Kidney capillary endothelial cell (primary cell): ENCODE results near the gene UTP20.

Experiments used
- DNase-seq: peaks from one replicate; pipeline ENCODE4 v3.0.0-alpha.2; 2018; ENCODE audit warnings: low spot score

UTP20 gene

GRCh38 chr12:101280006-101280505 is at the start of gene UTP20:
UTP20 (plus strand) TSS chr12:101280105; CDS start chr12:101280283, 178 bp downstream.
- peak; percentile 82 for DNase-seq

DNA sequence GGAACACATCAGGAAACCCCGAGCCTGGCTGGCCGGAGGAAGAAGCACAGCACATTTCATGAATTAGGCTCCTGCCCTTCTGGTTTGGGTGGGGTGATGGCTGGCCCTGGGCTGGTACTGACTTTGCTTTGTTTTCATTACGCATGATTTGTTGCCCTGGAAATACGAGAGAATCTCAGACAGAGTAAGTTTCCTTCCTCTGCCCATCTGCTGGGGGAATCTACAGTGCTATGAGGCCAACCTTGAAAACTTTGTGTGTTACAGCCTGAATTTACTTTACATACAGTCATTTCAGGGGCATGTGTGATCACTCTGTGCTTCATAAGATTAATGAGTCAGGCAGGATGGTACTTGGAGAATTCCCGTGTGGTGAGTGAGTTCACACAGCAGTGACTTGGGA is 49.4 kb upstream of the UTP20 start:
- DNase-seq: no peak

- DNase-seq: no peak
Measured at GRCh38 chr12:101231636-101232035, 48.3 kb upstream of the UTP20 start.

DNA sequence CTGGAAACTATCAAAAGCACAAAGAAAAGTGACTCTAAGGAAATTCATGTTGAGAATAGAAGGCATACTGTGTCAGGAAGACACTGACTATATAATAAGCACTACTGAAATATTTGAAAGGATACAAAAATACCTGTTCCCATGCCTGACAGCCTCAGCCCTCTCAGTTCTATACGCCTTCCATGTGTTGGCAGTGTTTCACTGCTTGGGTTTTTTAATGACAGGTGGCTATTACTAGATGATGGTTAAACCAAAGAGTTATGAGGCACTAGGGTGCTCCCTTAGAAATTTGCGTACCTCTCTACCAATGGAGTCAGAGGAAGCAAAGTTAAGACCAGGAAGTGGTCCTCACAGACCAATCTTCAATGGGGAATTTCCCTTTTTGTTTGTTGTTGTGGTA is 44.2 kb upstream of the UTP20 start:
- no peak for DNase-seq

- DNase-seq: no peak
Measured at GRCh38 chr12:101238306-101238705, 41.6 kb upstream of the UTP20 start.

GRCh38 chr12:101238800-101239329 is 41.0 kb upstream of the UTP20 start:
- DNase-seq: no peak

DNA sequence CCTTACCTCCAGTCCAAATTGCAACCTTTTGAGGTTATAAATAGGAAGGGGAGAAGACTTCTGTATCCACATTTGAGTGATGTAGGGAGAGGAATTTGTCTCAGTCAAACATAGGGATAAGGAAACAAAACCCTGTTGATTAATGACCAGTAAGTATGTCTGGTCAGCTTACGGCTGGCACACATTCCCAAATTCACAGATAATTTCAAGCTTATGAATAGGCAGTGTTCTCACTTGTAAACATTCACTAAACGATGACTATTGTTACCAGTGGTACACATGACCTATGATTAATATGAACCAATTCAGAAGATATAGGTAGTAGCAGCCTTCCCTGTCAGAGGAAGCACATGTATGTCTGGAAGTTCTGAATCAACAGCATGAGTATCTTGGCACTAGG is 36.8 kb upstream of the UTP20 start:
- no peak for DNase-seq

DNA sequence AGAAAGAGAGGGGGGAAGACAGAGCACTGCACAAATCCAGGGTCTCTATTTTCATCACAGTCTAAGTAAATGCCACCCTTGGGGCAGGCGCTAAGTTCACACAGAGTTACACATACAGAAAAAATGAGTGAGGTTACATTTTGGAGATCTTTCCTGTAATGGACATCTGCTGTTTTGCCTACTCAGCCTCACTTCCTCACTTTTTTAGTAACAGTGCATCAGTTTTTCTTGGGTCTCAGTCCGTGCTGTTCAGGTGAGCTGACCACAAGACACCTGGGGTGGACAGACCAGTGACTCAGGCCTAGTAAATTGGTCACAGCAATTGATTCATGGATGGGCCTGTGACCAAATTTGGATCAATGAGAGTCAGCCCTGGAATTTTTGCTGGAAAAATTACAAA is 36.3 kb upstream of the UTP20 start:
- DNase-seq: no peak

DNA sequence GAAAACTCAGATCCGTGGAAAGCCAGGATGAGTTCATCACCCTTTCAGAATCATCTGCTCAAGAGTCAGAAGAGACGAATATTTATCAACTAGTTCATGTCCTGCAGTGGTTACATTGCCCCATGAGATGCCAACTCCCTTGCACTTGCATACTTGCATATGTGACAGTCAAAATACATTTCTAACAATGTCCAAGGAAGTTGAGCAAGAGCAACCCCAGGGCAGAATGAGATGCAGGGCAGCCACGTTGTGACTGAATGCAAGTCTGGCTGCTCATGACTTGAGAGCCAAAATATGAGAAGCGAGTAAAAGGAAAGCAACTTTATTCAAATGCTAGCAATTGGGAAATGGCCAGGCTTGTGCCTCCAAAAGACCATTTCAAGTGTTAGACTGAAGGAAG is 23.6 kb upstream of the UTP20 start:
- DNase-seq: no peak

GRCh38 chr12:101257357-101257756 is 22.5 kb upstream of the UTP20 start:
- DNase-seq: no peak

GRCh38 chr12:101267111-101267510 is 12.8 kb upstream of the UTP20 start:
- DNase-seq: no peak

DNA sequence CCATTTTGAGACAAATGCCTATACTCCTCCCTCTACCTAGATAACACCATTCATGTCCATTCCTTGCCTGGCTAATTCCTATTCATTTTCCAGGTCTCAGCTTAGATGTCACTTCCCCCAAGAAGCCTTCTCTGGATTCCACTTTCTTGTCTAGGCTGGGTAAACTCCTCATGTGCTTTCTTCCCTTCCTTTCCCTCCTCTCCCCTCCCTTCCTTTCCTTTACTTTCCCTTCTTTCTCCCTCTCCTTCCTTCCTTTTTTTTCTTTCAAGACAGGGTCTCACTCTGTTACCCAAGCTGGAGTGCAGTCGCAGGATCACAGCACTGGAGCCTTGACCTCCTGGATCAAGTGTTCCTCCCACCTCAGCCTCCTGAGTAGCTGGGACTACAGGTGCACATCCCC is 3.5 kb upstream of the UTP20 start:
- no peak for DNase-seq

DNA sequence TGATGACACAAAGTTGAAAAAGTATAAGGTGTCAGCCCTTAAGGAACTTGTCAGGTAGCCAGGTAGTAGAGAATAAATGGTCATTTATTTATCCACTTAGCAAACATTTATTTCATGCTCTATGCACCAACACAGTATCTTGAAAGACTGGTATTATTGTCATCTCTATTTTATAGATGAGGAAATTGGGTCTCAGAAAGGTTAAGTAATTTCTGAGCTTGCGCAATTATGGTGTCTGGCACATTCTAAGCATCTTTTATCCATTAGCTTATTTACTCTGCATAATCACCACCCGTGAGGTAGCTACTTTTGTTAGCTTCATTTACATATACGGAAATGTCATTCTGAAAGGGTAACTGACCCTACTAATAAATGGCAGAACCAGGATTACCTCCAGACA is 2.5 kb upstream of the UTP20 start:
- no peak for DNase-seq

GRCh38 chr12:101287357-101287756 is 7.5 kb downstream of the UTP20 start:
- no peak for DNase-seq

DNA sequence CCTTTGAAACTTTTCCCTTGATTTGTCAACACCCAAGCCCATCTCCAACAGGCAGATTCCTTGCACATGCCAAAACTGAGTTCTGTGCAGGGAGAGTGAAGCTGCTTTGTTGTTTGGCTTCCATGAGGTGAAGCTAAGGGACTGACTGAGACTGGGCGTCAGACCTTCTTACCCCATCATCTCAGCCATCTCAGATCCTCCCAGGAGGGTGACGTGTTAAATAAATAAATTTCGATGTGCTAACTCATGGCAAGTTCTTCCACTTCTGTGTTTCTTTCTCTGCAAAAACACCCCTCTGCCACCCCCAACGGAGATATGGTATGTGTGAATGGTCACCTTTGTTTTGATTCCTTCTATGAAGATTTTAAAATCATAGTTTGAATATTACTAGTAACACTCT is 17.8 kb downstream of the UTP20 start:
- DNase-seq: no peak

DNA sequence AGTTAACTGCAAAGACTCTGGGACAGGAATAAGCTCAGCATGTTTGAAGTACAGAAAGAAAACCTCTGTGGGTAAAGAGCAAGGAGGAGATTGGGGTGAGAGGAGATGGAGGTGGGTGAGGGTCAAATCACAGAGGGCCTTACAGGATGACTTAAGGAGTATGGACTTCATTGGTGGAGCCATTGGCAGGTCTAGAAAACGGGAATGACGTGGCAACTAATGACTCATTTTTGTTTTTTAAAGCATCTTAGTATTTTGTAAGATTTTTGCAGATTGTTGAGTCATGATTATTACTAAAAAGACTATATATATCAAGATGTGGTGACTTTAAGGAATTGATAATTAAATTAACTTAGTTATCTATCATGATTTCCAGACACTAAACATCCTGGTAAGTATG is 18.5 kb downstream of the UTP20 start:
- no peak for DNase-seq

DNA sequence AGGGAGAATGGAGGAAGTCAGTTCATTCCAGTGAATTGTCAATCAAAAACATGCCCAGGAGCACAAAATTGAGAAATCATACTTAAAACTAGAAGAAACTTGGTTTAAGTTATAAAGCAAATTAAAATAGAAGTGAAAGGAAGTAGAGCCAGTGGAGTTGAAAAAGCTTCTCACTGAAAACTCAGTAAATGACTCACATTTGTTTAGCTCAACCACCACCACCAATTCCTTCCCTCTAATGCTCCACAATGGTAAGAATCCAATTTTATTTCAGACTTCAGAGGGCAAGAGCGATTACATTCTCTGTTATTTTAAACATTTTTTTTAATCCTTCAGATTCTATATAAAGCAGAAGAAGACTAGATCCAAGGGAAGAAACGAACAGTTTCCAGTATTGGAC is 19.4 kb downstream of the UTP20 start:
- no peak for DNase-seq

- no peak for DNase-seq
Measured at GRCh38 chr12:101299931-101300330, 20.0 kb downstream of the UTP20 start.

- no peak for DNase-seq
Measured at GRCh38 chr12:101302741-101303140, 22.8 kb downstream of the UTP20 start.

DNA sequence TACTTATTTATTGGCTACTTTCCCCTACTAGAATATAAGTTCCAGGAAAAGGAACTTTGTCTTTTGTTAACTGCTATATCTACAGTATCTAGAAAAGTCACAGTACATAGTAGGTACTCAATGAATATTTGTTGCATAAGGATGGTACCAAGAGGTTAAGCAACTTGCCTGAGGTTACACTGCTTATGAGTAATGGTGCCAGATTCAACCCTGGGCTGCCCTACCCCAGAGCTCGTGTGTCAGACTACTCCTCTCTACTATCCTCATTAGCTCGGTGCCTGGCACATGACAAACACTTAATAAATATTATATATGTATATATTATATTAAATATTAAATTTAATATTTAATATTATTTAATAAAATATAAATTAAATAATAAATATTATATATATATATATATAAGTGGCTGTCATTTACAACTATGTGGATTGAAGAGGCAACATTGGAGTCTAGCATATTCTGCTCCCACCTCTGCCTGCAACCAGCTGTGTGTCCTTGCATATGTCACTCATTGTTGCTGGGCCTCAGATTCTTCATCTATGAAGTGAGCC is 25.4 kb downstream of the UTP20 start:
- no peak for DNase-seq

GRCh38 chr12:101305794-101306193 is 25.9 kb downstream of the UTP20 start:
- DNase-seq: no peak

- no peak for DNase-seq
Measured at GRCh38 chr12:101322480-101322879, 42.6 kb downstream of the UTP20 start.

GRCh38 chr12:101323255-101323654 is 43.4 kb downstream of the UTP20 start:
- DNase-seq: no peak

DNA sequence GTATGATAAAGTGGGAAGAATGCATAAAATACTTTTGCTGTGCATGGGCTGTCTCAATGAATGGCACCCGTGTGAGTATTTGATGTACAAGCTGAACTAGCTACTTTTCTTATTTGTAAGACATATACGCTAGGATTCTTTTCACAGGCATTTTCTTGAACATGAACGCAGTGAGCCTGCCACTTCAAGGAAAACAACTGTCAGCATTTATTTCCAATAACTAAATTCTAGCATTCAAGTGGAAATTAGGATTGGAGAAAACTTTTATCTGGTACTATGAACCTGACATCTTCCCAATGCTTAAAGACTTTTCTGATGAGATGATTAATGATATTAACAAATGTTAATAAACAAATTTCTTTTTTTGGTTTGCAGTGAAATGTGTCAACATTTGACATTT is 45.7 kb downstream of the UTP20 start:
- no peak for DNase-seq
